Neuronal stem cell (in vitro differentiated cells): ENCODE data around the gene MILR1. TPM values are rescaled to one million over a fixed set of nuclear protein-coding genes. Genes with fewer than 3 reads are reported as not detected.

Source experiments
- DNase-seq: peaks from one replicate; pipeline ENCODE4 v3.0.0-alpha.2; 2013; ENCODE audit warnings: low spot score
- H2AFZ ChIP-seq: one replicate; pipeline ENCODE4 v1.6.1; 2013; ENCODE audit warnings: mild to moderate bottlenecking, low read length, inconsistent platforms
- H2AK5ac ChIP-seq: 2 replicates; pipeline ENCODE4 v1.6.1; 2013; ENCODE audit warnings: low read depth, mild to moderate bottlenecking, inconsistent platforms, low read length, moderate library complexity, mixed read lengths
- H2BK120ac ChIP-seq: 2 replicates; pipeline ENCODE4 v1.6.1; 2013; ENCODE audit warnings: low read depth, mild to moderate bottlenecking, inconsistent platforms, low read length, moderate library complexity, mixed read lengths
- H2BK12ac ChIP-seq: one replicate; pipeline ENCODE4 v1.6.1; 2013; ENCODE audit warnings: low read length, inconsistent platforms
- H2BK15ac ChIP-seq: 2 replicates; pipeline ENCODE4 v1.6.1; 2013; ENCODE audit warnings: mild to moderate bottlenecking, low read length, inconsistent platforms, mixed read lengths
- H2BK5ac ChIP-seq: one replicate; pipeline ENCODE4 v1.6.1; 2013; ENCODE audit warnings: inconsistent platforms, mild to moderate bottlenecking, low read length, moderate library complexity
- H3K14ac ChIP-seq: one replicate; pipeline ENCODE4 v1.6.1; 2013; ENCODE audit warnings: low read length, inconsistent platforms
- H3K18ac ChIP-seq: 2 replicates; pipeline ENCODE4 v1.6.1; 2013; ENCODE audit warnings: low read length, inconsistent platforms
- H3K23ac ChIP-seq: 2 replicates; pipeline ENCODE4 v1.6.1; 2013; ENCODE audit warnings: low read depth, mild to moderate bottlenecking, mixed read lengths, low read length, inconsistent platforms; ENCODE audit not compliant: poor library complexity
- H3K27ac ChIP-seq: replicated peaks from 3 replicates; pipeline ENCODE4 v1.5.1; 2013; ENCODE audit warnings: low read length, inconsistent platforms
- H3K27me3 ChIP-seq, 3 experiments: 2 replicates each; pipeline ENCODE4 v1.6.1; 2013; ENCODE audit warnings: low read length in 3 of 3, mild to moderate bottlenecking in 2 of 3, inconsistent platforms in 1 of 3, low read depth in 1 of 3, mixed read lengths in 1 of 3, moderate library complexity in 1 of 3; ENCODE audit not compliant: control insufficient read depth in 3 of 3, insufficient read depth in 3 of 3
- H3K36me3 ChIP-seq, 2 donors: replicated peaks in 1 of 2; 2 replicates each; pipeline ENCODE4 v1.6.1; 2013; ENCODE audit warnings: low read length in 2 of 2; ENCODE audit not compliant: control insufficient read depth in 2 of 2, insufficient read depth in 2 of 2
- H3K4ac ChIP-seq: 2 replicates; pipeline ENCODE4 v1.6.1; 2013; ENCODE audit warnings: inconsistent platforms, mild to moderate bottlenecking, low read length, moderate library complexity
- H3K4me1 ChIP-seq, 2 donors: 1 replicate in 1 of 2; 2 replicates in 1 of 2; pipeline ENCODE4 v1.6.1; 2013; ENCODE audit warnings: low read length in 2 of 2, low read depth in 1 of 2; ENCODE audit not compliant: control insufficient read depth in 2 of 2, insufficient read depth in 1 of 2
- H3K4me2 ChIP-seq: one replicate; pipeline ENCODE4 v1.6.1; 2013; ENCODE audit warnings: mild to moderate bottlenecking, low read length, inconsistent platforms; ENCODE audit not compliant: insufficient read depth, poor library complexity, severe bottlenecking
- H3K4me3 ChIP-seq, 2 donors: 2 replicates each; pipeline ENCODE4 v1.5.1; 2013; ENCODE audit warnings: low read length in 2 of 2, mild to moderate bottlenecking in 2 of 2, inconsistent platforms in 1 of 2, moderate library complexity in 1 of 2
- H3K79me1 ChIP-seq: one replicate; pipeline ENCODE4 v1.6.1; 2013; ENCODE audit warnings: low read depth, mild to moderate bottlenecking, inconsistent platforms, low read length, moderate library complexity
- H3K9ac ChIP-seq: one replicate; pipeline ENCODE4 v1.6.1; 2013; ENCODE audit warnings: mild to moderate bottlenecking, low read depth, low read length, inconsistent platforms; ENCODE audit not compliant: poor library complexity
- H3K9me3 ChIP-seq, 2 donors: replicated peaks in 1 of 2; 2 replicates each; pipeline versions ENCODE3 to v1.6.1; 2013; ENCODE audit warnings: low read length in 2 of 2, mild to moderate bottlenecking in 2 of 2, inconsistent platforms in 1 of 2, low read depth in 1 of 2, mixed read lengths in 1 of 2, moderate library complexity in 1 of 2; ENCODE audit not compliant: control insufficient read depth in 2 of 2, insufficient read depth in 1 of 2
- H4K8ac ChIP-seq: one replicate; pipeline ENCODE4 v1.6.1; 2013; ENCODE audit warnings: low read depth, mild to moderate bottlenecking, inconsistent platforms, low read length, moderate library complexity
- H4K91ac ChIP-seq: one replicate; pipeline ENCODE4 v1.6.1; 2013; ENCODE audit warnings: low read length, low read depth, mild to moderate bottlenecking, inconsistent platforms; ENCODE audit not compliant: poor library complexity
- WGBS, 2 donors: extraction: QIAGEN DNeasy Blood & Tissue Kit; methylation state at CpG; one replicate each; pipeline ENCODE4 v1.1.7; 2013; ENCODE audit warnings: missing lambda C conversion rate in 2 of 2, mixed read lengths in 1 of 2; ENCODE audit not compliant: insufficient read length in 2 of 2, insufficient replicate concordance in 1 of 2; ENCODE audit errors: extremely low coverage in 2 of 2; 5-methylcytosine and 5-hydroxymethylcytosine counted together
- polyA plus RNA-seq, 2 experiments: library from polyadenylated mRNA; stranded (reverse); fragments of 200-250 nt; gene quantifications; one replicate each; pipeline ENCODE4 v1.2.3, GENCODE V29; 2013

MILR1 gene, protein sequence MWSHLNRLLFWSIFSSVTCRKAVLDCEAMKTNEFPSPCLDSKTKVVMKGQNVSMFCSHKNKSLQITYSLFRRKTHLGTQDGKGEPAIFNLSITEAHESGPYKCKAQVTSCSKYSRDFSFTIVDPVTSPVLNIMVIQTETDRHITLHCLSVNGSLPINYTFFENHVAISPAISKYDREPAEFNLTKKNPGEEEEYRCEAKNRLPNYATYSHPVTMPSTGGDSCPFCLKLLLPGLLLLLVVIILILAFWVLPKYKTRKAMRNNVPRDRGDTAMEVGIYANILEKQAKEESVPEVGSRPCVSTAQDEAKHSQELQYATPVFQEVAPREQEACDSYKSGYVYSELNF
- not detected for polyA plus RNA-seq (2013, experiment 1 of 2)
- not detected for polyA plus RNA-seq (2013, experiment 2 of 2)

DNA sequence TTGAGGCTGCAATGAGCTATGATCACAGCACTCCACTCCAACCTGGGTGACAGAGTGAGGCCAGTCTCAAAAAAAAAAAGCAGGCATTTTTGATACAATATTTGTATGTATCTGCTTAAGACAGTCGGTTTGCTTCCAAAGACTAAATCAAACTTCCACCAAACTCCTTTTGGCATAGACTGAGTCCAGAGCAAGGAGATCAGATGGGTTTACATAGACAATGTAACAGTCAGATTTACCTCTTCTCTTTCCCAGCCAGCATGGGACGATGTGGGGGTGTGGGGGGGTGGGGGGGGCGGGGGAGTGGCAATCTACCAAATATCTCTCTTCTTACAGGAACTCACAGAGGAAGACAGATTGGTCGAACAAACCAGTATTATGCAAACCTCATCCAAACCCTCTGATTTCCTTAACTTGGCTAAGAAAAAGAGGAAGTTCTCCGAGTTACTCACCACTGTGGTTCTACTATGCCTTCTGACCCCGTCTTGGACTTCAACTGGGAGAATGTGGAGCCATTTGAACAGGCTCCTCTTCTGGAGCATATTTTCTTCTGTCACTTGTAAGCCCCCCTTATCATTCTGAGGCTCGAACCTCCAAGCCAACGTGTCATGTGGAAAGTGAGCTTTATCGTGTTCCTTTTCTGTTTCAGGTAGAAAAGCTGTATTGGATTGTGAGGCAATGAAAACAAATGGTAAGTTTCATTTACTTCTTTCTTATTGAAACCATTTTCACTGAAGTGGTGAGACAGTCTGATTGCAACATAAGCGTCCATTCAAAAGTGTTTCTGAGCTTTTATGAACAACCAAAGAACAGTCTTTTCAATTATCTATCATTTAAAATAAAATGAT is at the start of gene MILR1:
Gene MILR1, plus strand, starts transcription at position 451 of the 848 bp plus-strand sequence. Its CDS starts 54 bp downstream, at position 505.
- Histone ChIP-seq H3K4me1 (no peaks in the 10 kb centered on the region), H3K36me3 (no peaks in the 10 kb centered on the region), H2AFZ (no peak within 1 kb of the TSS), H2BK15ac (no peak within 1 kb of the TSS), H3K4ac (no peak within 1 kb of the TSS), H4K91ac (no peak within 1 kb of the TSS), H3K27ac (no peak within 1 kb of the TSS), H3K27me3 (peaks cover 0 to 6% (median 0%) of the 10 kb centered on the region in 3 experiments), H2BK5ac (no peak within 1 kb of the TSS), H3K79me1 (no peaks in the 10 kb centered on the region), H2BK12ac (no peak within 1 kb of the TSS), H3K4me3 (no peak within 1 kb of the TSS), H4K8ac (no peak within 1 kb of the TSS), H3K18ac (no peak within 1 kb of the TSS), H3K4me2 (no peak within 1 kb of the TSS), H2BK120ac (no peak within 1 kb of the TSS), H3K9ac (no peak within 1 kb of the TSS), H3K9me3 (no peaks in the 10 kb centered on the region), H2AK5ac (no peak within 1 kb of the TSS), H3K14ac (no peak within 1 kb of the TSS), H3K23ac (no peak within 1 kb of the TSS)
- no peak for DNase-seq
- WGBS, 2 donors, result no CpG with 5 or more reads among the region's 10 CpGs

GRCh38 chr17:64399767-64400156 is 49.2 kb upstream of the MILR1 start:
- H2BK5ac ChIP-seq, result no peak overlapping the region
- no peak for DNase-seq
- H3K9ac ChIP-seq, result no peak overlapping the region
- no peak overlapping the region for H2AFZ ChIP-seq
- no peak overlapping the region for H3K4me2 ChIP-seq
- H2BK120ac ChIP-seq, result no peak overlapping the region
- no peak overlapping the region for H2AK5ac ChIP-seq
- H3K14ac ChIP-seq, result no peak overlapping the region
- H3K4me3 ChIP-seq, result no peak overlapping the region
- H2BK15ac ChIP-seq, result no peak overlapping the region
- H2BK12ac ChIP-seq, result no peak overlapping the region
- H4K8ac ChIP-seq, result no peak overlapping the region
- H3K23ac ChIP-seq, result no peak overlapping the region
- no peak overlapping the region for H4K91ac ChIP-seq
- H3K9me3 ChIP-seq, result no peaks in the 10 kb centered on the region
- H3K27ac ChIP-seq, result no peak overlapping the region
- no peaks in the 10 kb centered on the region for H3K4me1 ChIP-seq
- H3K27me3 ChIP-seq, result no peaks in the 10 kb centered on the region
- no peaks in the 10 kb centered on the region for H3K36me3 ChIP-seq
- H3K18ac ChIP-seq, result no peak overlapping the region
- WGBS, 2 donors, result no CpG with 5 or more reads among the region's 1 CpG
- no peaks in the 10 kb centered on the region for H3K79me1 ChIP-seq
- no peak overlapping the region for H3K4ac ChIP-seq

GRCh38 chr17:64400642-64401041 is 48.3 kb upstream of the MILR1 start:
- Histone ChIP-seq H3K27me3 (no peaks in the 10 kb centered on the region), H3K18ac (no peak overlapping the region), H3K9ac (no peak overlapping the region), H2BK5ac (no peak overlapping the region), H2BK15ac (no peak overlapping the region), H2BK12ac (no peak overlapping the region), H4K8ac (no peak overlapping the region), H3K23ac (no peak overlapping the region), H3K4me1 (no peaks in the 10 kb centered on the region), H3K4me2 (no peak overlapping the region), H2AFZ (no peak overlapping the region), H3K9me3 (no peaks in the 10 kb centered on the region), H3K79me1 (no peaks in the 10 kb centered on the region), H4K91ac (no peak overlapping the region), H2AK5ac (no peak overlapping the region), H3K4me3 (no peak overlapping the region), H3K14ac (no peak overlapping the region), H3K4ac (no peak overlapping the region), H3K36me3 (no peaks in the 10 kb centered on the region), H2BK120ac (no peak overlapping the region), H3K27ac (no peak overlapping the region)
- DNase-seq, result no peak
- WGBS, 2 donors, result no CpG with 5 or more reads among the region's 7 CpGs

- Histone ChIP-seq H2BK15ac (no peak overlapping the region), H2BK5ac (no peak overlapping the region), H3K27me3 (no peaks in the 10 kb centered on the region), H2AFZ (no peak overlapping the region), H3K9me3 (no peaks in the 10 kb centered on the region), H3K14ac (no peak overlapping the region), H3K36me3 (no peaks in the 10 kb centered on the region), H3K4me1 (no peaks in the 10 kb centered on the region), H3K4ac (no peak overlapping the region), H2BK120ac (no peak overlapping the region), H3K79me1 (no peaks in the 10 kb centered on the region), H4K8ac (no peak overlapping the region), H2BK12ac (no peak overlapping the region), H3K18ac (no peak overlapping the region), H4K91ac (no peak overlapping the region), H3K4me3 (no peak overlapping the region), H3K23ac (no peak overlapping the region), H3K27ac (no peak overlapping the region), H3K9ac (no peak overlapping the region), H2AK5ac (no peak overlapping the region), H3K4me2 (no peak overlapping the region)
- no peak for DNase-seq
- WGBS, 2 donors, result no CpG with 5 or more reads among the region's 8 CpGs
These were observed 47.6 kb upstream of the MILR1 start for GRCh38 chr17:64401244-64401860.
